Dermis blood vessel endothelial cell (primary cell): ENCODE results near the gene TSPAN19. TPM values are rescaled to one million over a fixed set of nuclear protein-coding genes. Genes with fewer than 3 reads are reported as not detected.

Source experiments
- DNase-seq: peaks from one replicate; pipeline ENCODE4 v3.0.0; 2010
- total RNA-seq: library from RNA; depleted of rRNA; stranded (reverse); fragments of >200 nt; gene quantifications from 2 replicates; pipeline ENCODE4 v1.2.3, GENCODE V29; 2014

Gene TSPAN19
- total RNA-seq, 1 donor from 2014 or later: under 0.01 TPM

GRCh38 chr12:84998341-84998740, 37.7 kb downstream of the TSPAN19 start:
- no peak for DNase-seq

GRCh38 chr12:84996759-84997158, 39.3 kb downstream of the TSPAN19 start:
- no peak for DNase-seq

- DNase-seq: no peak
Measured at GRCh38 chr12:84995641-84996040, 40.4 kb downstream of the TSPAN19 start.

GRCh38 chr12:84994426-84994825, 41.7 kb downstream of the TSPAN19 start:
- DNase-seq: peak; percentile 37

GRCh38 chr12:84986586-84986985, 49.5 kb downstream of the TSPAN19 start:
- no peak for DNase-seq

GRCh38 chr12:84986117-84986516, 50.0 kb downstream of the TSPAN19 start:
- no peak for DNase-seq

GRCh38 chr12:84983289-84983688, 52.8 kb downstream of the TSPAN19 start:
- DNase-seq: no peak

- DNase-seq: no peak
Measured at GRCh38 chr12:84982888-84983287, 53.2 kb downstream of the TSPAN19 start.

- DNase-seq: no peak
Measured at GRCh38 chr12:84978921-84979320, 57.2 kb downstream of the TSPAN19 start.

- no peak for DNase-seq
Measured at GRCh38 chr12:84976133-84976532, 59.9 kb downstream of the TSPAN19 start.

GRCh38 chr12:84974155-84974815, 61.8 kb downstream of the TSPAN19 start:
- no peak for DNase-seq

GRCh38 chr12:84973026-84973425, 63.1 kb downstream of the TSPAN19 start:
- DNase-seq: no peak

GRCh38 chr12:84969226-84969625, 66.9 kb downstream of the TSPAN19 start:
- DNase-seq: no peak

Other genes with a start within 250 kb of the TSPAN19 start
- 0.51 and 2.2 TPM in 2 replicates for gene SLC6A15, start 123.5 kb downstream of the TSPAN19 start, total RNA-seq
- 0.37 and 0.68 TPM in 2 replicates for gene LRRIQ1, start 74 bp upstream of the TSPAN19 start, total RNA-seq
- not detected in 2 replicates for gene ALX1, start 243.9 kb upstream of the TSPAN19 start, total RNA-seq